T-helper 2 cell treated with Interferon-gamma antibody and Interleukin-4, amounts not matched to agents 5 μg/mL and 100 μg/mL, for 36 hours (primary cell): ENCODE measurements around the gene KIF12.
"Not testable (repeated sequence)": the region's sequence is repeated elsewhere in the genome, so short reads cannot be mapped to it uniquely, and the experiment has no call there.

Experiments used
- DNase-seq: peaks from one replicate; pipeline ENCODE4 v3.0.0; 2021; ENCODE audit warnings: low spot score
- H3K27ac Mint-ChIP-seq: one replicate; pipeline ENCODE4 v1.8.0; 2021; ENCODE audit warnings: mild to moderate bottlenecking, mixed read lengths
- H3K27me3 Mint-ChIP-seq: one replicate; pipeline ENCODE4 v1.8.0; 2021; ENCODE audit warnings: low read depth, mixed read lengths
- H3K36me3 Mint-ChIP-seq: one replicate; pipeline ENCODE4 v1.8.0; 2021; ENCODE audit warnings: low read depth, mixed read lengths
- H3K4me1 Mint-ChIP-seq: one replicate; pipeline ENCODE4 v1.8.0; 2021; ENCODE audit warnings: low read depth, mixed read lengths
- H3K4me3 Mint-ChIP-seq: one replicate; pipeline ENCODE4 v1.8.0; 2022; ENCODE audit warnings: mild to moderate bottlenecking, moderate library complexity, mixed read lengths
- H3K9me3 Mint-ChIP-seq: one replicate; pipeline ENCODE4 v1.8.0; 2021; ENCODE audit warnings: mixed read lengths

Gene KIF12

GRCh38 chr9:114130141-114130540, 31.0 kb upstream of the KIF12 start:
- Mint-ChIP-seq H3K27me3 (no peaks in the 10 kb centered on the region), H3K9me3 (no peaks in the 10 kb centered on the region), H3K36me3 (no peaks in the 10 kb centered on the region), H3K4me3 (no peak overlapping the region), H3K4me1 (no peaks in the 10 kb centered on the region), H3K27ac (no peak overlapping the region)
- DNase-seq = no peak

GRCh38 chr9:114128759-114129158, 29.7 kb upstream of the KIF12 start:
- H3K27ac Mint-ChIP-seq, H3K9me3 Mint-ChIP-seq, H3K4me1 Mint-ChIP-seq, DNase-seq, H3K36me3 Mint-ChIP-seq, H3K4me3 Mint-ChIP-seq, H3K27me3 Mint-ChIP-seq: not testable (repeated sequence)

GRCh38 chr9:114126247-114127060, 27.4 kb upstream of the KIF12 start:
- no peak for DNase-seq
- H3K27me3 Mint-ChIP-seq = no peaks in the 10 kb centered on the region
- H3K27ac Mint-ChIP-seq = no peak overlapping the region
- H3K4me3 Mint-ChIP-seq = no peak overlapping the region
- H3K9me3 Mint-ChIP-seq = no peaks in the 10 kb centered on the region
- H3K4me1 Mint-ChIP-seq = no peaks in the 10 kb centered on the region
- no peaks in the 10 kb centered on the region for H3K36me3 Mint-ChIP-seq

DNA sequence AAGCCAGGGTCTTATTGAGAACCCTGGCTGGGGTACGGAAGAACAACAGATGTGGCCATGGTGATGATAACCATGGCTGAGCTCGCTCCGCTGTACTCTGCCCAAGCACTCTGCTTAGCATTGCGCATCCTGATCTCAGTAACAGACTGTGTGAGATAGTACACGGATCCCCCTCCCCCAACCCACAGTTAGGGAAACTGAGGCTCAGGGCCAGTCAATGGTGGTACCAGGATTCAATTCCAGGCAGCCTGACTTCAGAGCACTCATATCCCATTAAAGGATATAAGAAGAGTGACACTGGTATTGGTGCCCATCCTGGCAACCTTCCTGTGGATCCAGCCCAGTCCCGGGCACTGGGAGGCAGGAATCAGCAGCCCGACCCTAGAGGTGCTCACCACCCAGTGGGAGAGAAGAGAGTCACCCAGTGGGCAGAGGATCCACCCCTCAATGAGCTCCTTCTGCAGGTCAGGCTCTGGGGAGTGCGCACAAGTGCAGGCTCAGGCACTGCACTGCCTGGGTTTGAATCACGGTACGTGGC, 26.5 kb upstream of the KIF12 start:
- H3K4me3 Mint-ChIP-seq = no peak overlapping the region
- H3K27ac Mint-ChIP-seq = no peak overlapping the region
- no peak for DNase-seq
- no peaks in the 10 kb centered on the region for H3K9me3 Mint-ChIP-seq
- H3K27me3 Mint-ChIP-seq = no peaks in the 10 kb centered on the region
- no peaks in the 10 kb centered on the region for H3K36me3 Mint-ChIP-seq
- no peaks in the 10 kb centered on the region for H3K4me1 Mint-ChIP-seq

GRCh38 chr9:114124666-114125475, 25.8 kb upstream of the KIF12 start:
- DNase-seq = no peak

DNA sequence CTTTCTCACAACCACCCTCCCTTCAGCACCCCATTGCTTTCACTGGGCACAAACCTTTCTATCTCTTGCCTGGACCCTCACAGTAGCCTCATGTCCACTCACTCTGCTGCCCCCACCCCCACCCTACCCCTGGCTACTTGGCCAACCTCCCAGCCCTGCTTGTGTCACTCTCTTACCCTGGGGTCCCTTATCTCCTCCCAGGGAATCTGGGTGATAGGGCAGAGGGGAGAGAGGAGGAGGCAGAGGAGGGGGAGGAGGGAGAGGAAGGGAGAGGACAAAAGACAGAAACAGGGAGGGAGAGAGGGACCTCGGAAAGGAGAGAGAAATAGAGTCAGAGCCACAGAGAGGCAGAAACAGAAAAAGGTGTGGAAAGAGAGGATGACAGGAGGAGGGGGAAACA, 25.0 kb upstream of the KIF12 start:
- Mint-ChIP-seq H3K4me1 (no peaks in the 10 kb centered on the region), H3K27ac (no peak overlapping the region), H3K27me3 (no peaks in the 10 kb centered on the region), H3K9me3 (no peaks in the 10 kb centered on the region), H3K36me3 (no peaks in the 10 kb centered on the region), H3K4me3 (no peak overlapping the region)
- DNase-seq = no peak

More at GRCh38 chr9:114124666-114125475, 25.8 kb upstream of the KIF12 start:
- H3K4me1 Mint-ChIP-seq = no peaks in the 10 kb centered on the region
- H3K4me3 Mint-ChIP-seq = no peak overlapping the region
- H3K36me3 Mint-ChIP-seq = no peaks in the 10 kb centered on the region
- no peak overlapping the region for H3K27ac Mint-ChIP-seq
- no peaks in the 10 kb centered on the region for H3K27me3 Mint-ChIP-seq
- H3K9me3 Mint-ChIP-seq = no peaks in the 10 kb centered on the region

DNA sequence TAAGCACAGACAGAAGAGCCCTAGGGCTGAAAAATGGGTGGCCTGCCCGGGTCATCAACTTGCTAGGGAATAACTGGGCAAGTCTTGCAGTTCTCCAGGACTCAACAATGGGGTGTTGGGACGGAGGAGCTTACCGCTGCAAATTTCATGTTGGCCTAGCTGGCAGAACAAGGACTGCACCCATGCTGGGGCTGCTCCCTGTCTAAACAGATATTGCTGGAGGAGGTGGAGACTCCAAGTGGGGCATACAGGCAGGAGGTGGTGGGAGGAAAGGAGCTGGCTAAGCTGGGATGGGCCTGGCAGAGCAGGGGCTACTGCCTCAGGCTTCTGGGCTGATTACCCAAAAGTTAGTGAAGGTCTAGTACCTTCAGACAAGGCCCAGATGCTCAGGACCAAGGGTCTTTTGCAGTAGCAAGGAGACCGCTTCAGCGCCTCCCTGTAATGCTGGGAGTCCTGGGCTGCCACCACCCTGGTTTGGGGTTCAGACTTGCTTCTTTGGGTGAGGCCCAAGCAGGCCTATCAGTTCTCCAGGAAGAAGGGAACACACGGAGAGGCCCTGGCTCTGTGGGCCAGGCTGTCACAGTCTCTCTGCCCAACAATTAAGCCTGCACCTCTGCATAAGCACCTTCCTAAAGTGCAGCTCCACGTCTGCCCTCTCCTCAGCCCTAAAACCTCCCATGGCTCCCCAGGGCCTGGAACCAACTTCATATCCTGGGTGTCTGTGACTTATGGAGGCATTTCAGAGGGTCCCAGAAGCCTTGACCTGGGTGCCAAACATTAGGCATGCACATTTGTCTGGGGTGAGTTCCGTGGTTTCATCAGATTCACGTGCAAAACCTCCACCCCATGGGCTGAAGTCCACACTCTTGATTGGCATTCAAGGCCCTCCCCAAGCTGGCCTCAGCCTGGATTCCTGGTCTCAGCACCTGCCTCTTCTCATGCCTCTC, 24.2 kb upstream of the KIF12 start:
- no peaks in the 10 kb centered on the region for H3K9me3 Mint-ChIP-seq

DNA sequence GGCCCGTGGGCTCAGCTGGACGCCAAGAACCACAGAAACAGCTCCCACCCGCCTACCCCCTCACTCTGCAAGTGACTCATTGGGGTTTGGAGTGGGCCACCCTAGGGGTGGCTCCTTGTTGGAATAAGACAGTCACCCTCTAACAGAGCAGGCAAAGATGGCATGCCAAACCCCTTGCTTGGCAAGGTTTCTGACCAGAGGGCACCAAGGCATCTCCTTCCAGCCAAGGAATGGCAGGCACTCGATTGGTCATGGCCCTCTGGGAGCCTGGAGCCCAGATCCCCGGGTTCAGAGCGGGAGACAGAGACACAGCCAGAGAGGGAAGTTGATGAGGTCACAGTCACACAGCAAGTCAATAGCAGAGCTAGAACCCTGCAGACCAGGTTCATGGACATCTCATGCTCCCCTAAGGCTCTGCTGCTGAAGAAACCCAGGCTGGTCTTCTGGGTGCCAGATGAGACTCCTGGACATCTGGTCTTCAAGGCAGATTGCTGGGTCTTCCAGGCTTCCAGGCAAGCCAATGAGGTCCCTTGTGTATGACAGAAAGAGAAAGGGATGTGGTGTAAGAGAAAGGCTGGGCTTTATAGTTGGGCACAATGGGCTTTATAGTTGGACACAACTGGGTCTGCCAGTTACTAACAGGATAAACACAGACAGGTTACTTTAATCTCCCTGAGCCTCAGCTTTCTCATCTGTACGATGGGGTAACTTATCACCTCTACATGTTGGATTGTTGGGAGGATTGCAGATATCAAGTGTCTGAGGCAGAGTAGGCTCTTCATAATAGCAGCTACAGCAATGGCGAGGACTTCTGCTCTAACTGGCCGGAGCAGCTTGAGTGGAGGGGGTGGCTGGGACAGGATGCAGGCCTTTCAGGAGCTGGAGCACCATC, 23.3 kb upstream of the KIF12 start:
- no peak for DNase-seq
- Mint-ChIP-seq H3K4me1 (no peaks in the 10 kb centered on the region), H3K9me3 (no peaks in the 10 kb centered on the region), H3K27me3 (no peaks in the 10 kb centered on the region), H3K36me3 (no peaks in the 10 kb centered on the region), H3K27ac (no peak overlapping the region), H3K4me3 (no peak overlapping the region)

More for the DNA sequence above, 24.2 kb upstream of the KIF12 start:
- Mint-ChIP-seq H3K4me1 (no peaks in the 10 kb centered on the region), H3K27me3 (no peaks in the 10 kb centered on the region), H3K4me3 (no peak overlapping the region), H3K27ac (no peak overlapping the region), H3K36me3 (no peaks in the 10 kb centered on the region)
- DNase-seq = no peak

GRCh38 chr9:114121227-114122135, 22.4 kb upstream of the KIF12 start:
- H3K36me3 Mint-ChIP-seq = no peaks in the 10 kb centered on the region

GRCh38 chr9:114120192-114121014, 21.3 kb upstream of the KIF12 start:
- H3K27me3 Mint-ChIP-seq = no peaks in the 10 kb centered on the region
- DNase-seq = no peak
- H3K9me3 Mint-ChIP-seq = no peaks in the 10 kb centered on the region
- H3K27ac Mint-ChIP-seq = no peak overlapping the region
- H3K4me3 Mint-ChIP-seq = no peak overlapping the region
- H3K4me1 Mint-ChIP-seq = no peaks in the 10 kb centered on the region
- no peaks in the 10 kb centered on the region for H3K36me3 Mint-ChIP-seq

More at GRCh38 chr9:114121227-114122135, 22.4 kb upstream of the KIF12 start:
- Mint-ChIP-seq H3K9me3 (no peaks in the 10 kb centered on the region), H3K27me3 (no peaks in the 10 kb centered on the region), H3K4me1 (no peaks in the 10 kb centered on the region), H3K27ac (no peak overlapping the region), H3K4me3 (no peak overlapping the region)
- no peak for DNase-seq

DNA sequence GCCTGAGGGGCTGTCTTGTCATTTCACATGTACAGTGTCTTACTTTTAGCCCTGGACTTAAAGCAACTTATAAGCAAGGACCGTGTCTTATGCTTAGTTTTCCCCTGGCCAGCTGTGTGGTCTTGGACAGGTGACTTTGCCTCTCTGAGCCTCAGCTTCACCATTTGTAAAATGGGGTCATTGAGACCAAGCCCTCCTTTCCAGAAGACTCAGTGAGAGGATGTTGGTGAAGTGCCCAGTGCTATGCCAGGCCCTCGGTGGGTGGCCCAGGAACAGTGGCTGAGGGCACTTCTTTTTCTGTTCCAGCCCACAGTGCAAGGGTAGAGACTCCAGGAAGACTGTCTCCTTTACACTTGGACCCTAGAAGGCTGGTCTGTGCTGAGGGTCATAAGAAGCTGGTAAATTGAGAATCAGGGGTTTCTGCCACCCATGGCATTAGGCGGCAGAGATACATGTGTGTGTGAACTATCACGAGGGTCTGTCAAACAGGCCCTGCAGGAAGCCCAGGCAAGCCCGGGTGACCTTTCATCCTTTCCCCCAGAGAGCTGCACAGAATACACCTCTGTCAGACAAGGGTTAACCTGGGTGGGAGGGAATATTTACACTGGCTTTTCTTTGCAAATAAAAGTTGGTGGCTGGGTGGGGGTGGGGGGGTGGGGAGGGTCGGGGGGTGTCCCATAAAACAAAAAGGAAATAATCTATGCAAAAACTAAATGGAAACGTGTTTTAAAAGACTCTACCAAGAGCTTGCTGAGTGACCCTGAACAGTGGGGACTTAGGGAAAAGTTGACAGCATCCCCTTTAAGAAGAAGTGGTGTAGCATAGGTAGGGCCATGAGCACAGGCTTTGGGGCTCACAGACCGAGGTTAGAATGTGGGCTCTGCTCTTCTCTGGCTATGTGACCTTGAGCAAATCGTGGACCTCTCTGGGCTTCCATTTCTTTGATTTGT, 20.4 kb upstream of the KIF12 start:
- H3K27ac Mint-ChIP-seq = no peak overlapping the region
- H3K4me3 Mint-ChIP-seq = no peak overlapping the region
- H3K9me3 Mint-ChIP-seq = no peaks in the 10 kb centered on the region
- no peaks in the 10 kb centered on the region for H3K4me1 Mint-ChIP-seq
- no peaks in the 10 kb centered on the region for H3K36me3 Mint-ChIP-seq
- DNase-seq = no peak
- no peaks in the 10 kb centered on the region for H3K27me3 Mint-ChIP-seq
